ENCODE data around the gene NTRK2.

GRCh38 chr9:84698323-84698722, 28.8 kb downstream of the NTRK2 start:
- TF ChIP-seq CTCF (conservative IDR thresholded peaks at IDR 0.05) (no peak), EZH2 (IDR thresholded peaks at IDR 0.05; ENCODE audit: low read depth) (no peak)
